ENCODE measurements around the gene ZCCHC9.

ZCCHC9 gene

GRCh38 chr5:81359108-81359507 lies 57.7 kb downstream of the ZCCHC9 start:
- Histone ChIP-seq H3K79me1 (ENCODE audit: low read depth, low read length) (no peaks in the 10 kb centered on the region), H3K18ac (ENCODE audit: low read length) (no peak overlapping the region), H3K4ac (ENCODE audit: low read length) (no peak overlapping the region), H2BK15ac (ENCODE audit: low read length) (no peak overlapping the region), H3K4me3 (ENCODE audit: low read length in 2 of 2) (no peak overlapping the region), H3K9me3 (replicated peaks in 1 of 2; ENCODE audit: control insufficient read depth in 2 of 2, insufficient read depth in 1 of 2, low read depth in 1 of 2, low read length in 2 of 2) (no peaks in the 10 kb centered on the region), H3K4me2 (ENCODE audit: insufficient read depth, low read length, poor library complexity, severe bottlenecking) (no peak overlapping the region), H3K23ac (ENCODE audit: low read depth, low read length, poor library complexity) (no peak overlapping the region), H2AFZ (ENCODE audit: low read length) (peak overlapping the region; percentile 68), H3K27ac (replicated peaks; ENCODE audit: low read length) (no peak overlapping the region), H3K27me3 (ENCODE audit: control insufficient read depth in 3 of 3, insufficient read depth in 3 of 3, low read depth in 1 of 3, low read length in 3 of 3) (no peaks in the 10 kb centered on the region), H4K8ac (ENCODE audit: low read depth, low read length) (no peak overlapping the region), H4K91ac (ENCODE audit: low read depth, low read length, poor library complexity) (no peak overlapping the region), H2BK5ac (ENCODE audit: low read length) (no peak overlapping the region), H2AK5ac (ENCODE audit: low read depth, low read length) (no peak overlapping the region), H3K9ac (ENCODE audit: low read depth, low read length, poor library complexity) (no peak overlapping the region), H2BK12ac (ENCODE audit: low read length) (no peak overlapping the region), H2BK120ac (ENCODE audit: low read depth, low read length) (no peak overlapping the region), H3K4me1 (ENCODE audit: control insufficient read depth in 2 of 2, insufficient read depth in 1 of 2, low read depth in 1 of 2, low read length in 2 of 2) (peaks cover 3 to 8% of the 10 kb centered on the region in 2 donors), H3K14ac (ENCODE audit: low read length) (no peak overlapping the region), H3K36me3 (replicated peaks in 1 of 2; ENCODE audit: control insufficient read depth in 2 of 2, insufficient read depth in 2 of 2, low read length in 2 of 2) (no peaks in the 10 kb centered on the region)
- no peak for DNase-seq (ENCODE audit: low spot score)
- no CpG with 5 or more reads among the region's 5 CpGs for WGBS, 2 donors (ENCODE audit: extremely low coverage in 2 of 2, insufficient read length in 2 of 2, insufficient replicate concordance in 1 of 2)

GRCh38 chr5:81359881-81360280 lies 58.5 kb downstream of the ZCCHC9 start:
- H3K9ac ChIP-seq (ENCODE audit: low read depth, low read length, poor library complexity): no peak overlapping the region
- H4K8ac ChIP-seq (ENCODE audit: low read depth, low read length): no peak overlapping the region
- no peak overlapping the region for H3K27ac ChIP-seq (replicated peaks; ENCODE audit: low read length)
- H3K79me1 ChIP-seq (ENCODE audit: low read depth, low read length): no peaks in the 10 kb centered on the region
- no peak overlapping the region for H3K18ac ChIP-seq (ENCODE audit: low read length)
- no peak overlapping the region for H2AK5ac ChIP-seq (ENCODE audit: low read depth, low read length)
- H3K4ac ChIP-seq (ENCODE audit: low read length): no peak overlapping the region
- H3K4me3 ChIP-seq (ENCODE audit: low read length in 2 of 2): no peak overlapping the region
- no peak overlapping the region for H2AFZ ChIP-seq (ENCODE audit: low read length)
- no peak overlapping the region for H3K14ac ChIP-seq (ENCODE audit: low read length)
- no peak overlapping the region for H2BK15ac ChIP-seq (ENCODE audit: low read length)
- no peaks in the 10 kb centered on the region for H3K9me3 ChIP-seq (replicated peaks in 1 of 2; ENCODE audit: control insufficient read depth in 2 of 2, insufficient read depth in 1 of 2, low read depth in 1 of 2, low read length in 2 of 2)
- no CpG with 5 or more reads among the region's 2 CpGs for WGBS, 2 donors (ENCODE audit: extremely low coverage in 2 of 2, insufficient read length in 2 of 2, insufficient replicate concordance in 1 of 2)
- H3K36me3 ChIP-seq (replicated peaks in 1 of 2; ENCODE audit: control insufficient read depth in 2 of 2, insufficient read depth in 2 of 2, low read length in 2 of 2): no peaks in the 10 kb centered on the region
- no peaks in the 10 kb centered on the region for H3K27me3 ChIP-seq (ENCODE audit: control insufficient read depth in 3 of 3, insufficient read depth in 3 of 3, low read depth in 1 of 3, low read length in 3 of 3)
- DNase-seq (ENCODE audit: low spot score): no peak
- H3K23ac ChIP-seq (ENCODE audit: low read depth, low read length, poor library complexity): no peak overlapping the region
- no peak overlapping the region for H2BK120ac ChIP-seq (ENCODE audit: low read depth, low read length)
- no peak overlapping the region for H3K4me2 ChIP-seq (ENCODE audit: insufficient read depth, low read length, poor library complexity, severe bottlenecking)
- peaks cover 3 to 8% of the 10 kb centered on the region in 2 donors for H3K4me1 ChIP-seq (ENCODE audit: control insufficient read depth in 2 of 2, insufficient read depth in 1 of 2, low read depth in 1 of 2, low read length in 2 of 2)
- no peak overlapping the region for H2BK12ac ChIP-seq (ENCODE audit: low read length)
- no peak overlapping the region for H4K91ac ChIP-seq (ENCODE audit: low read depth, low read length, poor library complexity)
- H2BK5ac ChIP-seq (ENCODE audit: low read length): no peak overlapping the region

- no CpG with 5 or more reads among the region's 4 CpGs for WGBS, 2 donors (ENCODE audit: extremely low coverage in 2 of 2, insufficient read length in 2 of 2, insufficient replicate concordance in 1 of 2)
- H3K27ac ChIP-seq (replicated peaks; ENCODE audit: low read length): no peak overlapping the region
Observed at GRCh38 chr5:81360640-81361039, 59.3 kb downstream of the ZCCHC9 start.

GRCh38 chr5:81361600-81361999 lies 60.2 kb downstream of the ZCCHC9 start:
- no peak overlapping the region for H3K4me3 ChIP-seq (ENCODE audit: low read length in 2 of 2)
- no peak overlapping the region for H3K18ac ChIP-seq (ENCODE audit: low read length)
- no peak overlapping the region for H3K9ac ChIP-seq (ENCODE audit: low read depth, low read length, poor library complexity)
- no peak overlapping the region for H3K23ac ChIP-seq (ENCODE audit: low read depth, low read length, poor library complexity)
- H2AFZ ChIP-seq (ENCODE audit: low read length): no peak overlapping the region
- H2BK15ac ChIP-seq (ENCODE audit: low read length): no peak overlapping the region
- no peak overlapping the region for H2BK120ac ChIP-seq (ENCODE audit: low read depth, low read length)
- no peak overlapping the region for H3K4ac ChIP-seq (ENCODE audit: low read length)
- no peaks in the 10 kb centered on the region for H3K79me1 ChIP-seq (ENCODE audit: low read depth, low read length)
- no peaks in the 10 kb centered on the region for H3K27me3 ChIP-seq (ENCODE audit: control insufficient read depth in 3 of 3, insufficient read depth in 3 of 3, low read depth in 1 of 3, low read length in 3 of 3)
- no peak overlapping the region for H4K91ac ChIP-seq (ENCODE audit: low read depth, low read length, poor library complexity)
- no peak overlapping the region for H2BK5ac ChIP-seq (ENCODE audit: low read length)
- no peaks in the 10 kb centered on the region for H3K36me3 ChIP-seq (replicated peaks in 1 of 2; ENCODE audit: control insufficient read depth in 2 of 2, insufficient read depth in 2 of 2, low read length in 2 of 2)
- no peaks in the 10 kb centered on the region for H3K9me3 ChIP-seq (replicated peaks in 1 of 2; ENCODE audit: control insufficient read depth in 2 of 2, insufficient read depth in 1 of 2, low read depth in 1 of 2, low read length in 2 of 2)
- no peak overlapping the region for H4K8ac ChIP-seq (ENCODE audit: low read depth, low read length)
- no peak overlapping the region for H3K27ac ChIP-seq (replicated peaks; ENCODE audit: low read length)
- DNase-seq (ENCODE audit: low spot score): no peak
- H3K4me1 ChIP-seq (ENCODE audit: control insufficient read depth in 2 of 2, insufficient read depth in 1 of 2, low read depth in 1 of 2, low read length in 2 of 2): peaks cover 3 to 8% of the 10 kb centered on the region in 2 donors
- H3K4me2 ChIP-seq (ENCODE audit: insufficient read depth, low read length, poor library complexity, severe bottlenecking): no peak overlapping the region
- H2AK5ac ChIP-seq (ENCODE audit: low read depth, low read length): no peak overlapping the region
- no CpG with 5 or more reads among the region's 2 CpGs for WGBS, 2 donors (ENCODE audit: extremely low coverage in 2 of 2, insufficient read length in 2 of 2, insufficient replicate concordance in 1 of 2)
- no peak overlapping the region for H3K14ac ChIP-seq (ENCODE audit: low read length)
- H2BK12ac ChIP-seq (ENCODE audit: low read length): no peak overlapping the region

More at GRCh38 chr5:81360640-81361039, 59.3 kb downstream of the ZCCHC9 start:
- Histone ChIP-seq H3K14ac (ENCODE audit: low read length) (no peak overlapping the region), H3K27me3 (ENCODE audit: control insufficient read depth in 3 of 3, insufficient read depth in 3 of 3, low read depth in 1 of 3, low read length in 3 of 3) (no peaks in the 10 kb centered on the region), H3K9ac (ENCODE audit: low read depth, low read length, poor library complexity) (no peak overlapping the region), H4K8ac (ENCODE audit: low read depth, low read length) (no peak overlapping the region), H2BK15ac (ENCODE audit: low read length) (no peak overlapping the region), H3K79me1 (ENCODE audit: low read depth, low read length) (no peaks in the 10 kb centered on the region), H3K23ac (ENCODE audit: low read depth, low read length, poor library complexity) (no peak overlapping the region), H3K18ac (ENCODE audit: low read length) (no peak overlapping the region), H2AFZ (ENCODE audit: low read length) (no peak overlapping the region), H3K4me3 (ENCODE audit: low read length in 2 of 2) (no peak overlapping the region), H4K91ac (ENCODE audit: low read depth, low read length, poor library complexity) (no peak overlapping the region), H3K4ac (ENCODE audit: low read length) (no peak overlapping the region), H3K4me2 (ENCODE audit: insufficient read depth, low read length, poor library complexity, severe bottlenecking) (no peak overlapping the region), H2BK120ac (ENCODE audit: low read depth, low read length) (no peak overlapping the region), H2BK12ac (ENCODE audit: low read length) (no peak overlapping the region), H3K9me3 (replicated peaks in 1 of 2; ENCODE audit: control insufficient read depth in 2 of 2, insufficient read depth in 1 of 2, low read depth in 1 of 2, low read length in 2 of 2) (no peaks in the 10 kb centered on the region), H3K36me3 (replicated peaks in 1 of 2; ENCODE audit: control insufficient read depth in 2 of 2, insufficient read depth in 2 of 2, low read length in 2 of 2) (no peaks in the 10 kb centered on the region), H3K4me1 (ENCODE audit: control insufficient read depth in 2 of 2, insufficient read depth in 1 of 2, low read depth in 1 of 2, low read length in 2 of 2) (peaks cover 3 to 8% of the 10 kb centered on the region in 2 donors), H2AK5ac (ENCODE audit: low read depth, low read length) (no peak overlapping the region), H2BK5ac (ENCODE audit: low read length) (no peak overlapping the region)
- DNase-seq (ENCODE audit: low spot score): no peak

Measured in neuronal stem cell (in vitro differentiated cells).